Skin of body (tissue), 2 donors: ENCODE measurements around the gene CELF5. TPM values are rescaled to one million over a fixed set of nuclear protein-coding genes. Genes with fewer than 3 reads are reported as not detected.

Experiments used
- DNase-seq: peaks from one replicate; lab custom pipeline; 2025; lab: John Stamatoyannopoulos, UW
- total RNA-seq: library from RNA; depleted of rRNA; stranded (reverse); fragments of >200 nt; gene quantifications from one replicate; pipeline ENCODE4 v1.2.3, GENCODE V29; 2014

The CELF5 gene
- total RNA-seq, 1 donor from 2014 or later, result 0.30 TPM

- no peak for DNase-seq
These were observed 14.9 kb downstream of the CELF5 start for GRCh38 chr19:3239367-3239766.

GRCh38 chr19:3243819-3244700 lies 19.6 kb downstream of the CELF5 start:
- no peak for DNase-seq

- DNase-seq, result no peak
These were observed 20.6 kb downstream of the CELF5 start for GRCh38 chr19:3245050-3245449.

- DNase-seq, result no peak
These were observed 24.4 kb downstream of the CELF5 start for GRCh38 chr19:3248728-3249326.

- DNase-seq, result no peak
These were observed 24.9 kb downstream of the CELF5 start for GRCh38 chr19:3249408-3249807.

GRCh38 chr19:3250675-3251074 lies 26.2 kb downstream of the CELF5 start:
- DNase-seq, result no peak

GRCh38 chr19:3251229-3251628 lies 26.8 kb downstream of the CELF5 start:
- DNase-seq, result no peak

GRCh38 chr19:3252650-3253049 lies 28.2 kb downstream of the CELF5 start:
- DNase-seq, result no peak

GRCh38 chr19:3253270-3253669 lies 28.8 kb downstream of the CELF5 start:
- DNase-seq, result no peak

GRCh38 chr19:3254520-3254919 lies 30.1 kb downstream of the CELF5 start:
- no peak for DNase-seq

- no peak for DNase-seq
These were observed 32.6 kb downstream of the CELF5 start for GRCh38 chr19:3257071-3257470.

- no peak for DNase-seq
These were observed 37.9 kb downstream of the CELF5 start for GRCh38 chr19:3262362-3262761.

- DNase-seq, result no peak
These were observed 39.4 kb downstream of the CELF5 start for GRCh38 chr19:3263866-3264265.

- no peak for DNase-seq
These were observed 41.0 kb downstream of the CELF5 start for GRCh38 chr19:3265432-3265831.

GRCh38 chr19:3266092-3266693 lies 41.7 kb downstream of the CELF5 start:
- no peak for DNase-seq

- DNase-seq, result no peak
These were observed 42.5 kb downstream of the CELF5 start for GRCh38 chr19:3266792-3267514.

- no peak for DNase-seq
These were observed 43.9 kb downstream of the CELF5 start for GRCh38 chr19:3268326-3268725.

- no peak for DNase-seq
These were observed 44.3 kb downstream of the CELF5 start for GRCh38 chr19:3268763-3269162.

GRCh38 chr19:3269916-3270671 lies 45.6 kb downstream of the CELF5 start:
- no peak for DNase-seq

GRCh38 chr19:3270902-3271301 lies 46.4 kb downstream of the CELF5 start:
- DNase-seq, result no peak

- no peak for DNase-seq
These were observed 48.0 kb downstream of the CELF5 start for GRCh38 chr19:3272401-3272931.
